ENCODE measurements around the gene KIRREL2. TPM values are rescaled to one million over a fixed set of nuclear protein-coding genes. Genes with fewer than 3 reads are reported as not detected.
"Not testable (repeated sequence)": the region's sequence is repeated elsewhere in the genome, so short reads cannot be mapped to it uniquely, and the experiment has no call there.

The KIRREL2 gene
- total RNA-seq, 2 experiments from 2014 or later = 2.3 to 2.4 TPM

GRCh38 chr19:35908973-35909683 is 52.4 kb downstream of the KIRREL2 start:
- peaks cover 46% of the 10 kb centered on the region for H3K4me1 Mint-ChIP-seq
- H3K27ac Mint-ChIP-seq = no peak overlapping the region
- no peak overlapping the region for H3K4me3 Mint-ChIP-seq
- no peaks in the 10 kb centered on the region for H3K36me3 Mint-ChIP-seq
- H3K9me3 Mint-ChIP-seq = no peaks in the 10 kb centered on the region
- H3K27me3 Mint-ChIP-seq = no peaks in the 10 kb centered on the region
- DNase-seq = no peak

DNA sequence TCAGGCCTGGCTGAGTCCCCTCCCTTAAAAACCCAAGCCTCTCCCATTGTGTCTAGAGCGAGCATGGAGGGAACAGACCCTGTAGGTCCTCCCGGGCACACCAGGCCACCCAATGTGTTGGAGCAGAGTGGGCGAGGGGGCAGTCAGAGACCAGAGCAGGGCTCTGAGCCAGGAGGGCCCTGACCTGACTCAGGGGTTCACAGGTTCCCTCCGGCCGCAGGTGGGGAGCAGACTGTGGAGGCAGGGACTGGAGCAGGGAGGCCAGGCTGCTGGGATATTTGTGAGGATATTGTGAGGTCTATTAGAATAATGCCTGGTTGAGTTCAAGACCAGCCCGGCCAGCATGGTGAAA is 52.9 kb downstream of the KIRREL2 start:
- H3K27me3 Mint-ChIP-seq = no peaks in the 10 kb centered on the region
- no peak overlapping the region for H3K27ac Mint-ChIP-seq
- H3K9me3 Mint-ChIP-seq = no peaks in the 10 kb centered on the region
- DNase-seq = no peak
- no peak overlapping the region for H3K4me3 Mint-ChIP-seq
- no peaks in the 10 kb centered on the region for H3K36me3 Mint-ChIP-seq
- H3K4me1 Mint-ChIP-seq = peaks cover 41% of the 10 kb centered on the region

GRCh38 chr19:35910355-35910754 is 53.6 kb downstream of the KIRREL2 start:
- not testable (repeated sequence) for H3K36me3 Mint-ChIP-seq, H3K27ac Mint-ChIP-seq, H3K27me3 Mint-ChIP-seq, DNase-seq, H3K4me3 Mint-ChIP-seq, H3K9me3 Mint-ChIP-seq
- H3K4me1 Mint-ChIP-seq = peaks cover 35% of the 10 kb centered on the region

GRCh38 chr19:35911173-35911572 is 54.5 kb downstream of the KIRREL2 start:
- no peak overlapping the region for H3K27ac Mint-ChIP-seq
- no peak overlapping the region for H3K4me3 Mint-ChIP-seq
- no peaks in the 10 kb centered on the region for H3K27me3 Mint-ChIP-seq
- no peaks in the 10 kb centered on the region for H3K36me3 Mint-ChIP-seq
- H3K4me1 Mint-ChIP-seq = peaks cover 36% of the 10 kb centered on the region
- no peaks in the 10 kb centered on the region for H3K9me3 Mint-ChIP-seq
- DNase-seq = no peak

GRCh38 chr19:35911790-35912189 is 55.1 kb downstream of the KIRREL2 start:
- peak; percentile 34 for DNase-seq
- Mint-ChIP-seq H3K36me3 (no peaks in the 10 kb centered on the region), H3K27me3 (no peaks in the 10 kb centered on the region), H3K27ac (no peak overlapping the region), H3K9me3 (no peaks in the 10 kb centered on the region), H3K4me3 (no peak overlapping the region), H3K4me1 (peaks cover 36% of the 10 kb centered on the region)

DNA sequence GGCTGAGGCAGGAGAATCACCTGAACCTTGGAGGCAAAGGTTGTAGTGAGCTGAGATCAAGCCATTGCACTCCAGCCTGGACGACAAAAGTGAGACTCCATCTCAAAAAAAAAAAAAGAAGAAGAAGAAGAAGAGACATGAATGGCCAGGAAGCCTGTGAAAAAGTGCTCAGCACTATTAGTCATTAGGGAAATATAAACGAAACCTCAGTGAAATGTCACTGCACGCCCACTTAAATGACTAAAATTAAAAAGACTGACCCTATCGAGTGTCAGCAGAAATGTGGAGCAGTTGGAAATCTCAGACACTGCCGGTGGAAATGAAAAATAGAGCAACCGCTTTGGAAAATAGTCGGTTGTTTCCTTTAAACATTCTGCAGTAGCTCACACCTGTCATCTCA is 56.9 kb downstream of the KIRREL2 start:
- Mint-ChIP-seq H3K9me3 (no peaks in the 10 kb centered on the region), H3K27ac (no peak overlapping the region), H3K36me3 (no peaks in the 10 kb centered on the region), H3K4me1 (peaks cover 29% of the 10 kb centered on the region), H3K27me3 (no peaks in the 10 kb centered on the region), H3K4me3 (no peak overlapping the region)
- no peak for DNase-seq

DNA sequence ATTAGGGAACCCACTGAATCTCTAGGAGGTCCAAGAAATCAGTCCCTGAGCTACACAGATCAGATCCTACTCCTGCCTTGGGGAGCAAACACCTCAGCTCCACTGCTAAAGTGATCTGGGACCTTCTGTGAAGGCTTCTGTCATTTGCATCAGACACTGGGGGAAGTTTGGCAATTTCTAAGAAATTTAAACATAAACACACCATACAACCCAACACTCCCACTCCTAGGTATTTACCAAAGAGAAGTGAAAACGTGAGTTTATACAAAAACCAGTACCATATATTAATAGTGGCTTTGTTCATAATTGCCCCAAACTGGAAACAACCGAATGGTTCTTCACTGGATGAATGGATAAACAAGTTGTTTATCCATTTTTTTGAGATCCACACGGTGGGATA is 58.7 kb downstream of the KIRREL2 start:
- Mint-ChIP-seq H3K27me3 (no peaks in the 10 kb centered on the region), H3K4me3 (no peak overlapping the region), H3K36me3 (no peaks in the 10 kb centered on the region), H3K4me1 (peaks cover 18% of the 10 kb centered on the region), H3K9me3 (no peaks in the 10 kb centered on the region), H3K27ac (no peak overlapping the region)
- no peak for DNase-seq

Other genes with a start within 250 kb of the KIRREL2 start
- 10 to 100 TPM; 37.9 to 44.6 TPM for gene HAUS5, start 244.2 kb upstream of the KIRREL2 start, total RNA-seq
- gene RBM42, start 227.9 kb upstream of the KIRREL2 start, total RNA-seq = 10 to 100 TPM; 91.7 to 99.1 TPM
- gene ETV2, start 215.2 kb upstream of the KIRREL2 start, total RNA-seq = 1 to 10 TPM; 1.5 to 2.3 TPM
- gene COX6B1, start 208.6 kb upstream of the KIRREL2 start, total RNA-seq = 100 to 1,000 TPM; 414 to 433 TPM
- gene UPK1A, start 190.4 kb upstream of the KIRREL2 start, total RNA-seq = 1 to 10 TPM; 1.6 to 1.8 TPM
- gene ZBTB32, start 152.4 kb upstream of the KIRREL2 start, total RNA-seq = 100 to 1,000 TPM; 220 to 238 TPM
- gene KMT2B, start 138.9 kb upstream of the KIRREL2 start, total RNA-seq = 10 to 100 TPM; 42.2 to 45.5 TPM
- 10 to 100 TPM; 79.2 to 80.6 TPM for gene IGFLR1, start 114.5 kb upstream of the KIRREL2 start, total RNA-seq
- gene U2AF1L4, start 111.5 kb upstream of the KIRREL2 start, total RNA-seq = 10 to 100 TPM; 42.3 to 43.9 TPM
- 10 to 100 TPM; 38.5 to 41.6 TPM for gene PSENEN, start 111.3 kb upstream of the KIRREL2 start, total RNA-seq
- gene LIN37, start 108.3 kb upstream of the KIRREL2 start, total RNA-seq = 1 to 10 TPM; 5.1 to 7.0 TPM
- gene HSPB6, start 99.9 kb upstream of the KIRREL2 start, total RNA-seq = under 1 TPM; 0.39 to 0.78 TPM
- gene PROSER3, start 98.7 kb upstream of the KIRREL2 start, total RNA-seq = 10 to 100 TPM; 29.9 to 33.3 TPM
- gene ARHGAP33, start 81.3 kb upstream of the KIRREL2 start, total RNA-seq = 10 to 100 TPM; 15.0 to 16.3 TPM
- not detected for gene PRODH2, start 44.1 kb upstream of the KIRREL2 start, total RNA-seq
- under 1 TPM; 0.36 to 0.49 TPM for gene NPHS1, start 4.4 kb upstream of the KIRREL2 start, total RNA-seq
- under 1 TPM; 0.68 to 0.88 TPM for gene APLP1, start 11.7 kb downstream of the KIRREL2 start, total RNA-seq
- gene NFKBID, start 43.6 kb downstream of the KIRREL2 start, total RNA-seq = 10 to 100 TPM; 72.2 to 73.7 TPM
- gene HCST, start 45.6 kb downstream of the KIRREL2 start, total RNA-seq = 10 to 100 TPM; 44.9 to 53.8 TPM
- not detected for gene TYROBP, start 51.4 kb downstream of the KIRREL2 start, total RNA-seq
- 1 to 10 TPM; 5.8 to 7.1 TPM for gene LRFN3, start 79.5 kb downstream of the KIRREL2 start, total RNA-seq
- 10 to 100 TPM; 22.6 to 23.1 TPM for gene SDHAF1, start 138.3 kb downstream of the KIRREL2 start, total RNA-seq
- gene SYNE4, start 151.9 kb downstream of the KIRREL2 start, total RNA-seq = 1 to 10 TPM in 1 of 2 experiments, under 1 TPM in 1; 0.99 to 1.8 TPM
- gene ALKBH6, start 157.3 kb downstream of the KIRREL2 start, total RNA-seq = 10 to 100 TPM; 35.0 to 35.5 TPM
- under 1 TPM; 0.25 to 0.60 TPM for gene CLIP3, start 176.0 kb downstream of the KIRREL2 start, total RNA-seq
- 1 to 10 TPM; 2.4 to 2.7 TPM for gene THAP8, start 197.4 kb downstream of the KIRREL2 start, total RNA-seq
- 10 to 100 TPM; 19.1 to 20.4 TPM for gene WDR62, start 198.0 kb downstream of the KIRREL2 start, total RNA-seq